Endothelial cell of umbilical vein (primary cell): ENCODE data around the gene PTBP3.

Experiments
- EZH2 ChIP-seq: IDR thresholded peaks from 2 replicates; pipeline ENCODE4 v1.6.1; 2012; ENCODE audit warnings: borderline replicate concordance, low read depth, mild to moderate bottlenecking, moderate library complexity, low read length, inconsistent platforms; ENCODE audit not compliant: severe bottlenecking
- FOS ChIP-seq: IDR thresholded peaks from 2 replicates; pipeline ENCODE4 v1.6.1; 2011; ENCODE audit warnings: mild to moderate bottlenecking, low read length, moderate library complexity, borderline replicate concordance; ENCODE audit not compliant: insufficient read depth
- GATA2 ChIP-seq: IDR thresholded peaks from 2 replicates; pipeline ENCODE4 v1.7.0; 2011; ENCODE audit warnings: low read depth, mild to moderate bottlenecking, moderate library complexity, mixed read lengths, low read length; ENCODE audit not compliant: insufficient read length, insufficient read depth
- JUN ChIP-seq: IDR thresholded peaks from 2 replicates; pipeline ENCODE4 v1.6.1; 2011; ENCODE audit warnings: borderline replicate concordance, low read depth; ENCODE audit not compliant: insufficient read length, insufficient read depth
- MYC ChIP-seq: IDR thresholded peaks from one replicate; pipeline ENCODE4 v1.6.1; 2011; ENCODE audit warnings: mild to moderate bottlenecking, low read depth, low read length
- POLR2A ChIP-seq: IDR thresholded peaks from 2 replicates; pipeline ENCODE4 v1.6.1; 2012; ENCODE audit warnings: low read depth, mild to moderate bottlenecking, control low read depth, low read length
- POLR2AphosphoS5 ChIP-seq: IDR thresholded peaks from 2 replicates; pipeline ENCODE4 v1.6.1; 2012; ENCODE audit warnings: low read depth, mild to moderate bottlenecking, control low read depth, low read length, moderate library complexity; ENCODE audit not compliant: insufficient read depth
- TF ChIP-seq, protein P1 (sequence below), 2 donors: IDR thresholded peaks; 1 replicate in 1 of 2; 2 replicates in 1 of 2; pipeline ENCODE4 v1.5.1; 2011; ENCODE audit warnings: low read length in 2 of 2, mild to moderate bottlenecking in 2 of 2, moderate library complexity in 2 of 2, control low read depth in 1 of 2, inconsistent platforms in 1 of 2, low read depth in 1 of 2; ENCODE audit not compliant: insufficient read depth in 1 of 2; ENCODE audit errors: extremely low read depth in 1 of 2
- TF ChIP-seq, protein P2 (sequence below): IDR thresholded peaks from 2 replicates; pipeline ENCODE4 v1.6.1; 2011; ENCODE audit not compliant: insufficient read depth, insufficient read length

- no peak for TF ChIP-seq FOS
- TF ChIP-seq, protein P1, sequence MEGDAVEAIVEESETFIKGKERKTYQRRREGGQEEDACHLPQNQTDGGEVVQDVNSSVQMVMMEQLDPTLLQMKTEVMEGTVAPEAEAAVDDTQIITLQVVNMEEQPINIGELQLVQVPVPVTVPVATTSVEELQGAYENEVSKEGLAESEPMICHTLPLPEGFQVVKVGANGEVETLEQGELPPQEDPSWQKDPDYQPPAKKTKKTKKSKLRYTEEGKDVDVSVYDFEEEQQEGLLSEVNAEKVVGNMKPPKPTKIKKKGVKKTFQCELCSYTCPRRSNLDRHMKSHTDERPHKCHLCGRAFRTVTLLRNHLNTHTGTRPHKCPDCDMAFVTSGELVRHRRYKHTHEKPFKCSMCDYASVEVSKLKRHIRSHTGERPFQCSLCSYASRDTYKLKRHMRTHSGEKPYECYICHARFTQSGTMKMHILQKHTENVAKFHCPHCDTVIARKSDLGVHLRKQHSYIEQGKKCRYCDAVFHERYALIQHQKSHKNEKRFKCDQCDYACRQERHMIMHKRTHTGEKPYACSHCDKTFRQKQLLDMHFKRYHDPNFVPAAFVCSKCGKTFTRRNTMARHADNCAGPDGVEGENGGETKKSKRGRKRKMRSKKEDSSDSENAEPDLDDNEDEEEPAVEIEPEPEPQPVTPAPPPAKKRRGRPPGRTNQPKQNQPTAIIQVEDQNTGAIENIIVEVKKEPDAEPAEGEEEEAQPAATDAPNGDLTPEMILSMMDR (IDR thresholded peaks at IDR 0.05; ENCODE audit: extremely low read depth in 1 of 2, insufficient read depth in 1 of 2, low read depth in 1 of 2, low read length in 2 of 2): no peak
- TF ChIP-seq JUN: no peak
- no peak for TF ChIP-seq EZH2
- no peak for TF ChIP-seq POLR2AphosphoS5
- TF ChIP-seq POLR2A: no peak
- TF ChIP-seq, protein P2, sequence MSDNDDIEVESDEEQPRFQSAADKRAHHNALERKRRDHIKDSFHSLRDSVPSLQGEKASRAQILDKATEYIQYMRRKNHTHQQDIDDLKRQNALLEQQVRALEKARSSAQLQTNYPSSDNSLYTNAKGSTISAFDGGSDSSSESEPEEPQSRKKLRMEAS: no peak
- no peak for TF ChIP-seq MYC
- no peak for TF ChIP-seq GATA2
Observed at GRCh38 chr9:112351184-112351583, 17.8 kb upstream of the PTBP3 start.
